ENCODE results near the gene EYS. TPM values are rescaled to one million over a fixed set of nuclear protein-coding genes. Genes with fewer than 3 reads are reported as not detected.

EYS gene
- total RNA-seq, 1 experiment from 2014 or later: not detected

GRCh38 chr6:64774881-64775280 is 932.1 kb downstream of the EYS start:
- H4K5ac ChIP-seq (ENCODE audit: insufficient read length, low read depth, low read length): no peak overlapping the region
- no peak overlapping the region for H3K4me2 ChIP-seq (ENCODE audit: insufficient read depth, insufficient read length, low read length)
- H3K56ac ChIP-seq (ENCODE audit: insufficient read length, low read depth, low read length): no peak overlapping the region
- H4K20me1 ChIP-seq (ENCODE audit: control insufficient read depth, insufficient read depth, insufficient read length): no peaks in the 10 kb centered on the region
- no peak overlapping the region for H3K18ac ChIP-seq (ENCODE audit: insufficient read length, low read depth, low read length)
- no peaks in the 10 kb centered on the region for H3K23me2 ChIP-seq (ENCODE audit: insufficient read length, low read depth, low read length, poor library complexity, severe bottlenecking)
- H2AFZ ChIP-seq (ENCODE audit: low read length): no peak overlapping the region
- no peak for DNase-seq
- Mint-ChIP-seq H3K27ac (no peak overlapping the region; a peak in 1 of 7 replicates), H3K9me3 (peaks cover 9 to 14% of the 10 kb centered on the region in 2 experiments), H3K36me3 (ENCODE audit: insufficient read depth in 1 of 3, low read depth in 3 of 3) (peaks cover 0 to 13% (median 2%) of the 10 kb centered on the region in 3 experiments; a peak in 3 of 7 replicates), H3K27me3 (ENCODE audit: low read depth) (no peaks in the 10 kb centered on the region), H3K4me3 (no peak overlapping the region), H3K4me1 (0 out of 4 replicates have a peak, but pooled peaks cover 0 to 2% of the 10 kb centered on the region in 2 experiments)
- H4K8ac ChIP-seq (replicated peaks; ENCODE audit: insufficient read length, low read depth, low read length): no peak overlapping the region
- no peaks in the 10 kb centered on the region for H3K27me3 ChIP-seq (ENCODE audit: insufficient read depth, low read length)
- H2BK120ac ChIP-seq (ENCODE audit: low read depth, low read length, poor library complexity, severe bottlenecking): no peak overlapping the region
- H3K27ac ChIP-seq (ENCODE audit: insufficient read length, low read depth, low read length): no peak overlapping the region
- H3K9me3 ChIP-seq (ENCODE audit: control insufficient read depth, low read depth, low read length): no peaks in the 10 kb centered on the region
- H3K4me1 ChIP-seq (ENCODE audit: insufficient read depth, low read length): peaks cover 3% of the 10 kb centered on the region; the same call in 1 of the 2 replicates
- no peak overlapping the region for H3K9ac ChIP-seq (ENCODE audit: extremely low read depth, insufficient read length, low read length)
- no peak overlapping the region for H3K14ac ChIP-seq (ENCODE audit: insufficient read depth, low read length)
- H3T11ph ChIP-seq (ENCODE audit: low read length): no peak overlapping the region
- no peak overlapping the region for H2BK12ac ChIP-seq (ENCODE audit: insufficient read length, low read depth, low read length)
- no CpG with 5 or more reads among the region's 4 CpGs for WGBS (ENCODE audit: extremely low coverage, insufficient read length, low lambda C conversion rate)
- H2AK5ac ChIP-seq (ENCODE audit: insufficient read length, low read length): no peak overlapping the region
- H3K23ac ChIP-seq (ENCODE audit: insufficient read length, low read depth, low read length): no peak overlapping the region
- TF ChIP-seq, protein P1, sequence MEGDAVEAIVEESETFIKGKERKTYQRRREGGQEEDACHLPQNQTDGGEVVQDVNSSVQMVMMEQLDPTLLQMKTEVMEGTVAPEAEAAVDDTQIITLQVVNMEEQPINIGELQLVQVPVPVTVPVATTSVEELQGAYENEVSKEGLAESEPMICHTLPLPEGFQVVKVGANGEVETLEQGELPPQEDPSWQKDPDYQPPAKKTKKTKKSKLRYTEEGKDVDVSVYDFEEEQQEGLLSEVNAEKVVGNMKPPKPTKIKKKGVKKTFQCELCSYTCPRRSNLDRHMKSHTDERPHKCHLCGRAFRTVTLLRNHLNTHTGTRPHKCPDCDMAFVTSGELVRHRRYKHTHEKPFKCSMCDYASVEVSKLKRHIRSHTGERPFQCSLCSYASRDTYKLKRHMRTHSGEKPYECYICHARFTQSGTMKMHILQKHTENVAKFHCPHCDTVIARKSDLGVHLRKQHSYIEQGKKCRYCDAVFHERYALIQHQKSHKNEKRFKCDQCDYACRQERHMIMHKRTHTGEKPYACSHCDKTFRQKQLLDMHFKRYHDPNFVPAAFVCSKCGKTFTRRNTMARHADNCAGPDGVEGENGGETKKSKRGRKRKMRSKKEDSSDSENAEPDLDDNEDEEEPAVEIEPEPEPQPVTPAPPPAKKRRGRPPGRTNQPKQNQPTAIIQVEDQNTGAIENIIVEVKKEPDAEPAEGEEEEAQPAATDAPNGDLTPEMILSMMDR (conservative IDR thresholded peaks at IDR 0.05): no peak
- no peak overlapping the region for H3K4ac ChIP-seq (ENCODE audit: low read depth, low read length)
- H2BK5ac ChIP-seq (ENCODE audit: insufficient read length, low read length): no peak overlapping the region
- H2BK15ac ChIP-seq (ENCODE audit: low read depth, low read length): no peak overlapping the region
- no peak overlapping the region for H4K91ac ChIP-seq (ENCODE audit: insufficient read length, low read depth, low read length)
- H3K79me2 ChIP-seq (ENCODE audit: insufficient read depth, low read length): no peaks in the 10 kb centered on the region
- no peak overlapping the region for H2BK20ac ChIP-seq (ENCODE audit: low read depth, low read length, poor library complexity, severe bottlenecking)
- no peaks in the 10 kb centered on the region for H3K79me1 ChIP-seq (ENCODE audit: insufficient read depth, low read depth, low read length, poor library complexity, severe bottlenecking)
